Activated CD4-positive, alpha-beta T cell treated with anti-CD3 and anti-CD28 coated beads, Interleukin-2, amount 50 U/mL, for 48 hours (primary cell): ENCODE results near the gene ZFP14.

Experiments used
- DNase-seq, 2 experiments: peaks; one replicate each; pipeline ENCODE4 v3.0.0-alpha.2; 2020

Gene ZFP14

GRCh38 chr19:36378625-36379509, at the start of gene ZFP14:
Gene ZFP14 (minus strand): TSS chr19:36379201. CDS start chr19:36367892, 11,309 bp downstream.
- DNase-seq = peak; percentile 92 to 94

- DNase-seq = no peak
These were observed 44.9 kb upstream of the ZFP14 start for GRCh38 chr19:36423925-36424324.

GRCh38 chr19:36421749-36422481, 42.9 kb upstream of the ZFP14 start:
- no peak for DNase-seq

GRCh38 chr19:36420961-36421748, 42.2 kb upstream of the ZFP14 start:
- no peak for DNase-seq

GRCh38 chr19:36418287-36419001, 39.4 kb upstream of the ZFP14 start, which contains the start of gene ZFP82:
Gene ZFP82 (minus strand): TSS chr19:36418644. CDS start chr19:36409789, 8,855 bp downstream.
- peak; percentile 76 to 81 for DNase-seq

- peak in 1 of 2 experiments; percentile 3 for DNase-seq
These were observed 38.8 kb upstream of the ZFP14 start for GRCh38 chr19:36417752-36418286.

- no peak for DNase-seq
These were observed 30.8 kb upstream of the ZFP14 start for GRCh38 chr19:36409841-36410240.

GRCh38 chr19:36408101-36408500, 29.1 kb upstream of the ZFP14 start:
- no peak for DNase-seq

GRCh38 chr19:36404498-36404897, 25.5 kb upstream of the ZFP14 start:
- no peak for DNase-seq

GRCh38 chr19:36401475-36401874, 22.5 kb upstream of the ZFP14 start:
- no peak for DNase-seq

GRCh38 chr19:36398571-36398970, 19.6 kb upstream of the ZFP14 start:
- DNase-seq = no peak

GRCh38 chr19:36392916-36393673, 14.1 kb upstream of the ZFP14 start:
- DNase-seq = no peak

- no peak for DNase-seq
These were observed 464 bp upstream of the ZFP14 start for GRCh38 chr19:36379510-36379819.

- DNase-seq = no peak
These were observed 1.3 kb downstream of the ZFP14 start for GRCh38 chr19:36377541-36378178.

GRCh38 chr19:36373638-36374156, 5.3 kb downstream of the ZFP14 start:
- no peak for DNase-seq

GRCh38 chr19:36371886-36372285, 7.1 kb downstream of the ZFP14 start:
- no peak for DNase-seq

GRCh38 chr19:36363845-36364244, 15.2 kb downstream of the ZFP14 start:
- DNase-seq = no peak

- DNase-seq = no peak
These were observed 38.1 kb downstream of the ZFP14 start for GRCh38 chr19:36340786-36341372.

GRCh38 chr19:36331353-36332228, 47.4 kb downstream of the ZFP14 start:
- DNase-seq = peak; percentile 62 to 68
